HUES6 (cell line): ENCODE results near the gene TOPBP1.
A peak's percentile ranks its signal among the peaks of the same experiment; 100 is the strongest.

Experiments used
- H3K27ac ChIP-seq: 2 replicates; pipeline ENCODE4 v1.7.0; 2013; ENCODE audit warnings: low read depth, mild to moderate bottlenecking, low read length, inconsistent platforms
- H3K27me3 ChIP-seq: 2 replicates; pipeline ENCODE4 v1.6.1; 2013; ENCODE audit warnings: low read length; ENCODE audit not compliant: control insufficient read depth, insufficient read depth
- H3K36me3 ChIP-seq: 2 replicates; pipeline ENCODE4 v1.6.1; 2013; ENCODE audit warnings: low read length; ENCODE audit not compliant: control insufficient read depth, insufficient read depth
- H3K4me1 ChIP-seq: 2 replicates; pipeline ENCODE4 v1.6.1; 2013; ENCODE audit warnings: low read length; ENCODE audit not compliant: control insufficient read depth, insufficient read depth
- H3K4me3 ChIP-seq: 2 replicates; pipeline ENCODE4 v1.5.1; 2013; ENCODE audit warnings: low read depth, low read length
- H3K9ac ChIP-seq: one replicate; pipeline ENCODE4 v1.6.1; 2013; ENCODE audit warnings: mild to moderate bottlenecking, low read length
- H3K9me3 ChIP-seq: 2 replicates; pipeline ENCODE4 v1.6.1; 2013; ENCODE audit warnings: low read depth, low read length; ENCODE audit not compliant: control insufficient read depth, insufficient read depth

The TOPBP1 gene

GRCh38 chr3:133588784-133589465 lies 72.8 kb downstream of the TOPBP1 start:
- H3K27me3 ChIP-seq, result no peaks in the 10 kb centered on the region
- H3K9me3 ChIP-seq, result no peaks in the 10 kb centered on the region
- no peak overlapping the region for H3K27ac ChIP-seq

GRCh38 chr3:133588035-133588434 lies 73.7 kb downstream of the TOPBP1 start:
- Histone ChIP-seq H3K9me3 (no peaks in the 10 kb centered on the region), H3K9ac (no peak overlapping the region), H3K27me3 (no peaks in the 10 kb centered on the region), H3K4me3 (no peak overlapping the region), H3K4me1 (no peaks in the 10 kb centered on the region), H3K36me3 (peaks cover 71% of the 10 kb centered on the region), H3K27ac (no peak overlapping the region)

More at GRCh38 chr3:133588784-133589465, 72.8 kb downstream of the TOPBP1 start:
- no peaks in the 10 kb centered on the region for H3K4me1 ChIP-seq
- H3K36me3 ChIP-seq, result peaks cover 62% of the 10 kb centered on the region
- H3K4me3 ChIP-seq, result no peak overlapping the region
- H3K9ac ChIP-seq, result no peak overlapping the region

- Histone ChIP-seq H3K27me3 (no peaks in the 10 kb centered on the region), H3K9ac (no peak overlapping the region), H3K4me3 (no peak overlapping the region), H3K27ac (no peak overlapping the region), H3K9me3 (no peaks in the 10 kb centered on the region), H3K36me3 (peaks cover 94% of the 10 kb centered on the region), H3K4me1 (no peaks in the 10 kb centered on the region)
These were observed 78.3 kb downstream of the TOPBP1 start for GRCh38 chr3:133583396-133583795.

GRCh38 chr3:133578548-133579191 lies 83.1 kb downstream of the TOPBP1 start:
- no peaks in the 10 kb centered on the region for H3K9me3 ChIP-seq
- peaks cover 5% of the 10 kb centered on the region for H3K4me1 ChIP-seq
- H3K9ac ChIP-seq, result no peak overlapping the region
- H3K27me3 ChIP-seq, result no peaks in the 10 kb centered on the region
- peaks cover 86% of the 10 kb centered on the region for H3K36me3 ChIP-seq
- peak overlapping the region; percentile 0; the same call in 1 of the 2 replicates for H3K4me3 ChIP-seq
- no peak overlapping the region for H3K27ac ChIP-seq

GRCh38 chr3:133576169-133576568 lies 85.6 kb downstream of the TOPBP1 start:
- no peaks in the 10 kb centered on the region for H3K27me3 ChIP-seq
- peaks cover 62% of the 10 kb centered on the region for H3K36me3 ChIP-seq
- peak overlapping the region; percentile 86 for H3K4me3 ChIP-seq
- H3K9ac ChIP-seq, result no peak overlapping the region
- no peak overlapping the region for H3K27ac ChIP-seq
- peaks cover 11% of the 10 kb centered on the region for H3K4me1 ChIP-seq
- no peaks in the 10 kb centered on the region for H3K9me3 ChIP-seq

GRCh38 chr3:133575086-133575485 lies 86.7 kb downstream of the TOPBP1 start:
- H3K4me3 ChIP-seq, result peak overlapping the region; percentile 86
- H3K4me1 ChIP-seq, result peaks cover 11% of the 10 kb centered on the region
- H3K36me3 ChIP-seq, result peaks cover 53% of the 10 kb centered on the region
- peak overlapping the region; percentile 91 for H3K9ac ChIP-seq
- H3K27me3 ChIP-seq, result no peaks in the 10 kb centered on the region
- peak overlapping the region; percentile 70; the same call in 1 of the 2 replicates for H3K27ac ChIP-seq
- no peaks in the 10 kb centered on the region for H3K9me3 ChIP-seq

- Histone ChIP-seq H3K4me3 (peak overlapping the region; percentile 86), H3K9ac (peak overlapping the region; percentile 91), H3K27me3 (no peaks in the 10 kb centered on the region), H3K36me3 (peaks cover 49% of the 10 kb centered on the region), H3K4me1 (peaks cover 11% of the 10 kb centered on the region), H3K9me3 (no peaks in the 10 kb centered on the region), H3K27ac (peak overlapping the region; percentile 70; the same call in 1 of the 2 replicates)
These were observed 87.4 kb downstream of the TOPBP1 start for GRCh38 chr3:133574260-133574881.

GRCh38 chr3:133573629-133574194 lies 88.0 kb downstream of the TOPBP1 start, which contains the start of gene CDV3:
Gene CDV3, plus strand, starts transcription at chr3:133573686. Its CDS starts 359 bp downstream, at chr3:133574045.
- Histone ChIP-seq H3K27ac (peak within 1 kb of the TSS; percentile 70; the same call in 1 of the 2 replicates), H3K36me3 (peaks cover 42% of the 10 kb centered on the region), H3K9me3 (no peaks in the 10 kb centered on the region), H3K9ac (peak within 1 kb of the TSS; percentile 91), H3K27me3 (no peaks in the 10 kb centered on the region), H3K4me3 (peak within 1 kb of the TSS; percentile 86), H3K4me1 (peaks cover 11% of the 10 kb centered on the region)

GRCh38 chr3:133573054-133573628 lies 88.6 kb downstream of the TOPBP1 start:
- H3K9ac ChIP-seq, result peak overlapping the region; percentile 91
- peak overlapping the region; percentile 86 for H3K4me3 ChIP-seq
- H3K36me3 ChIP-seq, result peaks cover 36% of the 10 kb centered on the region
- H3K9me3 ChIP-seq, result no peaks in the 10 kb centered on the region
- H3K27ac ChIP-seq, result peak overlapping the region; percentile 52; the same call in 1 of the 2 replicates
- H3K4me1 ChIP-seq, result peaks cover 11% of the 10 kb centered on the region
- H3K27me3 ChIP-seq, result no peaks in the 10 kb centered on the region

GRCh38 chr3:133572158-133573053 lies 89.3 kb downstream of the TOPBP1 start:
- peaks cover 11% of the 10 kb centered on the region for H3K4me1 ChIP-seq
- H3K27me3 ChIP-seq, result no peaks in the 10 kb centered on the region
- H3K9me3 ChIP-seq, result no peaks in the 10 kb centered on the region
- peak overlapping the region; percentile 52; the same call in 1 of the 2 replicates for H3K27ac ChIP-seq
- peak overlapping the region; percentile 59 for H3K9ac ChIP-seq
- H3K36me3 ChIP-seq, result peaks cover 29% of the 10 kb centered on the region
- peak overlapping the region; percentile 48 for H3K4me3 ChIP-seq
